ENCODE results near the gene ADNP.
A peak's percentile ranks its signal among the peaks of the same experiment; 100 is the strongest.

Gene ADNP

GRCh38 chr20:50932016-50932485 lies 814 bp upstream of the ADNP start:
- no peak for DNase-seq

GRCh38 chr20:50930976-50931305 lies 296 bp downstream of the ADNP start:
- DNase-seq = no peak

- peak; percentile 41 for DNase-seq
Measured at GRCh38 chr20:50930139-50930975, 880 bp downstream of the ADNP start.

GRCh38 chr20:50929299-50930138 lies 1.7 kb downstream of the ADNP start:
- peak; percentile 89 for DNase-seq

- no peak for DNase-seq
Measured at GRCh38 chr20:50928469-50928868, 2.8 kb downstream of the ADNP start.

- DNase-seq = no peak
Measured at GRCh38 chr20:50926530-50926929, 4.7 kb downstream of the ADNP start.

GRCh38 chr20:50924261-50924920 lies 6.8 kb downstream of the ADNP start:
- no peak for DNase-seq

GRCh38 chr20:50921803-50922501 lies 9.3 kb downstream of the ADNP start:
- no peak for DNase-seq

GRCh38 chr20:50920997-50921396 lies 10.2 kb downstream of the ADNP start:
- no peak for DNase-seq

GRCh38 chr20:50919567-50919966 lies 11.7 kb downstream of the ADNP start:
- no peak for DNase-seq

GRCh38 chr20:50918403-50918802 lies 12.8 kb downstream of the ADNP start:
- DNase-seq = no peak

GRCh38 chr20:50916934-50917333 lies 14.3 kb downstream of the ADNP start:
- DNase-seq = no peak

- DNase-seq = no peak
Measured at GRCh38 chr20:50916257-50916656, 15.0 kb downstream of the ADNP start.

GRCh38 chr20:50915424-50915823 lies 15.8 kb downstream of the ADNP start:
- DNase-seq = no peak

- DNase-seq = no peak
Measured at GRCh38 chr20:50913690-50914375, 17.4 kb downstream of the ADNP start.

GRCh38 chr20:50911716-50912115 lies 19.5 kb downstream of the ADNP start:
- DNase-seq = no peak

GRCh38 chr20:50911030-50911429 lies 20.2 kb downstream of the ADNP start:
- DNase-seq = no peak

GRCh38 chr20:50909413-50909812 lies 21.8 kb downstream of the ADNP start:
- no peak for DNase-seq

- no peak for DNase-seq
Measured at GRCh38 chr20:50904067-50904570, 27.1 kb downstream of the ADNP start.

- DNase-seq = no peak
Measured at GRCh38 chr20:50903353-50904051, 27.7 kb downstream of the ADNP start.

- no peak for DNase-seq
Measured at GRCh38 chr20:50901301-50901700, 29.9 kb downstream of the ADNP start.

Measured in activated CD8-positive, alpha-beta memory T cell treated with anti-CD3 and anti-CD28 coated beads, Interleukin-2, amount 50 U/mL, for 4 hours (primary cell).